Measurements from ENCODE around the gene ZNF570.

ZNF570 gene

DNA sequence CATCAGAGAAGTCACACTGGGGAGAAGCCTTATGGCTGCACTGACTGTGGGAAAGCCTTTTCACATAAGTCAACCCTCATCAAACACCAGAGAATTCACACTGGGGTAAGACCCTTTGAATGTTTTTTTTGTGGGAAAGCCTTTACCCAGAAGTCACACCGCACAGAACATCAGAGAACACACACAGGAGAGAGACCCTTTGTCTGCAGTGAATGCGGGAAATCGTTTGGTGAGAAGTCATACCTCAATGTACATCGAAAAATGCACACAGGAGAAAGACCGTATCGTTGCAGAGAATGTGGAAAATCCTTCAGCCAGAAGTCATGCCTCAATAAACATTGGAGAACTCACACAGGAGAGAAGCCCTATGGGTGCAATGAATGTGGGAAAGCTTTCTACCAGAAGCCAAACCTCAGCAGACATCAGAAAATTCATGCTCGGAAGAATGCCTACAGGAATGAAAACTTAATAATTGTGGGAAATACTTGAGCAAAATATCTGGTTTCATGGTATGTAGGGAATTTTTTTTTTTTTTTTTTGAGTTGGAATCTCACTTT is 68.3 kb downstream of the ZNF570 start:
- Mint-ChIP-seq H3K36me3 (ENCODE audit: low read depth) (peaks cover 77% of the 10 kb centered on the region), H3K9me3 (peaks cover 67% of the 10 kb centered on the region), H3K27ac (no peak overlapping the region), H3K4me3 (no peak overlapping the region), H3K4me1 (no peaks in the 10 kb centered on the region), H3K27me3 (ENCODE audit: low read depth) (peaks cover 5% of the 10 kb centered on the region)
- TF ChIP-seq, protein P1, sequence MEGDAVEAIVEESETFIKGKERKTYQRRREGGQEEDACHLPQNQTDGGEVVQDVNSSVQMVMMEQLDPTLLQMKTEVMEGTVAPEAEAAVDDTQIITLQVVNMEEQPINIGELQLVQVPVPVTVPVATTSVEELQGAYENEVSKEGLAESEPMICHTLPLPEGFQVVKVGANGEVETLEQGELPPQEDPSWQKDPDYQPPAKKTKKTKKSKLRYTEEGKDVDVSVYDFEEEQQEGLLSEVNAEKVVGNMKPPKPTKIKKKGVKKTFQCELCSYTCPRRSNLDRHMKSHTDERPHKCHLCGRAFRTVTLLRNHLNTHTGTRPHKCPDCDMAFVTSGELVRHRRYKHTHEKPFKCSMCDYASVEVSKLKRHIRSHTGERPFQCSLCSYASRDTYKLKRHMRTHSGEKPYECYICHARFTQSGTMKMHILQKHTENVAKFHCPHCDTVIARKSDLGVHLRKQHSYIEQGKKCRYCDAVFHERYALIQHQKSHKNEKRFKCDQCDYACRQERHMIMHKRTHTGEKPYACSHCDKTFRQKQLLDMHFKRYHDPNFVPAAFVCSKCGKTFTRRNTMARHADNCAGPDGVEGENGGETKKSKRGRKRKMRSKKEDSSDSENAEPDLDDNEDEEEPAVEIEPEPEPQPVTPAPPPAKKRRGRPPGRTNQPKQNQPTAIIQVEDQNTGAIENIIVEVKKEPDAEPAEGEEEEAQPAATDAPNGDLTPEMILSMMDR (IDR thresholded peaks at IDR 0.05; ENCODE audit: unreplicated experiment in 3 of 3): no peak
